Glutamatergic neuron (in vitro differentiated cells): ENCODE data around the gene FLOT1. TPM values are rescaled to one million over a fixed set of nuclear protein-coding genes. Genes with fewer than 3 reads are reported as not detected.

Experiments used
- DNase-seq: peaks from one replicate; pipeline ENCODE4 v3.0.0; 2022
- H3K27ac Mint-ChIP-seq: one replicate; pipeline ENCODE4 v1.8.0; 2020; ENCODE audit warnings: mild to moderate bottlenecking, mixed read lengths, inconsistent platforms; ENCODE audit not compliant: unreplicated experiment
- H3K27me3 Mint-ChIP-seq: one replicate; pipeline ENCODE4 v1.8.0; 2020; ENCODE audit warnings: mild to moderate bottlenecking, moderate library complexity, mixed read lengths, inconsistent platforms; ENCODE audit not compliant: unreplicated experiment
- H3K36me3 Mint-ChIP-seq: one replicate; pipeline ENCODE4 v1.8.0; 2020; ENCODE audit warnings: mild to moderate bottlenecking, mixed read lengths, inconsistent platforms; ENCODE audit not compliant: unreplicated experiment
- H3K4me1 Mint-ChIP-seq: one replicate; pipeline ENCODE4 v1.8.0; 2020; ENCODE audit warnings: mild to moderate bottlenecking, low read depth, mixed read lengths, inconsistent platforms; ENCODE audit not compliant: unreplicated experiment
- H3K4me3 Mint-ChIP-seq: one replicate; pipeline ENCODE4 v1.8.0; 2020; ENCODE audit warnings: mild to moderate bottlenecking, mixed read lengths, inconsistent platforms; ENCODE audit not compliant: unreplicated experiment
- H3K9me3 Mint-ChIP-seq: one replicate; pipeline ENCODE4 v1.8.0; 2020; ENCODE audit warnings: mild to moderate bottlenecking, moderate library complexity, mixed read lengths, inconsistent platforms; ENCODE audit not compliant: unreplicated experiment
- total RNA-seq: library from RNA; stranded (reverse); fragmentation: NEBNext Ultra II Directional; extraction: Animal tissue kit (Norgen Biotek cat#: 25700); gene quantifications from one replicate; pipeline ENCODE4 v1.2.1, GENCODE V29; 2021; ENCODE audit not compliant: unreplicated experiment
- TF ChIP-seq, protein P1 (sequence below): fragments of 200-600 bp; sonication (generic); IDR thresholded peaks from one replicate; pipeline ENCODE4 v1.5.0; 2021; ENCODE audit not compliant: partially characterized antibody, unreplicated experiment

Gene FLOT1
- total RNA-seq, 1 donor from 2014 or later, result 191 TPM

DNA sequence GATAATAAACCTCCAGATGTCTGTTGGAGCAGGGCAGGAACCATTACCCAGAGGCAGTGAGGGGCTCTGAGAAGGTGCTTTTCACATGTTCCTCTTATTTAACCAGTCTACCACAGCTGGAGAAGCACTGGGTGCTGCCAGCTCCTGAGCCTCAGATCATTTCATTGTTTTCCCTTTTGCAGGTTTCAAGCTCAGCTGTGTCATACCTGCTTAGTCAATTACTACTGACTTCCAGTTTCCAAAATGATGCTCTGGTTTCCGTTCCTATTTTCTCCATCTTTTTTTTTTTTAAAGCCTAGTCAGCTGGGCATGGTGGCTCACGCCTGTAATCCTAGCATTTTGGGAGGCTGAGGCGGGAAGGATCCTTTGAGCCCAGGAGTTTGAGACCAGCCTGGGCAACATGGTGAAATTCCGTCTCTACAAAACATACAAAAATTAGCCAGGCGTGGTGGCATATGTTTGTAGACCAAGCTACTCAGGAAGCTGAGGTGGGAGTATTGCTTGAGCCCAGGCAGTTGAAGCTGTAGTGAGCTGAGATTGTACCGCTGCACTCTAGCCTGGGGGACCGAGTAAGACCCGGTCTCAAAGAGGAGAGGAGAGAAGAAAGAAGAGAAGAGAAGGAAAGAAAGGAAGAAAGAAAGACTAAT lies 6.7 kb downstream of the FLOT1 start:
- Mint-ChIP-seq H3K36me3 (peaks cover 8% of the 10 kb centered on the region), H3K4me3 (peak overlapping the region; percentile 8), H3K9me3 (peaks cover 7% of the 10 kb centered on the region), H3K27ac (no peak overlapping the region), H3K4me1 (peaks cover 6% of the 10 kb centered on the region), H3K27me3 (peaks cover 4% of the 10 kb centered on the region)
- TF ChIP-seq, protein P1, sequence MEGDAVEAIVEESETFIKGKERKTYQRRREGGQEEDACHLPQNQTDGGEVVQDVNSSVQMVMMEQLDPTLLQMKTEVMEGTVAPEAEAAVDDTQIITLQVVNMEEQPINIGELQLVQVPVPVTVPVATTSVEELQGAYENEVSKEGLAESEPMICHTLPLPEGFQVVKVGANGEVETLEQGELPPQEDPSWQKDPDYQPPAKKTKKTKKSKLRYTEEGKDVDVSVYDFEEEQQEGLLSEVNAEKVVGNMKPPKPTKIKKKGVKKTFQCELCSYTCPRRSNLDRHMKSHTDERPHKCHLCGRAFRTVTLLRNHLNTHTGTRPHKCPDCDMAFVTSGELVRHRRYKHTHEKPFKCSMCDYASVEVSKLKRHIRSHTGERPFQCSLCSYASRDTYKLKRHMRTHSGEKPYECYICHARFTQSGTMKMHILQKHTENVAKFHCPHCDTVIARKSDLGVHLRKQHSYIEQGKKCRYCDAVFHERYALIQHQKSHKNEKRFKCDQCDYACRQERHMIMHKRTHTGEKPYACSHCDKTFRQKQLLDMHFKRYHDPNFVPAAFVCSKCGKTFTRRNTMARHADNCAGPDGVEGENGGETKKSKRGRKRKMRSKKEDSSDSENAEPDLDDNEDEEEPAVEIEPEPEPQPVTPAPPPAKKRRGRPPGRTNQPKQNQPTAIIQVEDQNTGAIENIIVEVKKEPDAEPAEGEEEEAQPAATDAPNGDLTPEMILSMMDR, result no peak
- no peak for DNase-seq

- Mint-ChIP-seq H3K4me3 (peak overlapping the region; percentile 79), H3K36me3 (peaks cover 4% of the 10 kb centered on the region), H3K4me1 (peaks cover 17% of the 10 kb centered on the region), H3K9me3 (peaks cover 15% of the 10 kb centered on the region), H3K27me3 (peaks cover 12% of the 10 kb centered on the region), H3K27ac (peak overlapping the region; percentile 75)
- TF ChIP-seq, protein P1, result no peak
- DNase-seq, result no peak
Observed at GRCh38 chr6:30732237-30732943, 10.1 kb downstream of the FLOT1 start.

DNA sequence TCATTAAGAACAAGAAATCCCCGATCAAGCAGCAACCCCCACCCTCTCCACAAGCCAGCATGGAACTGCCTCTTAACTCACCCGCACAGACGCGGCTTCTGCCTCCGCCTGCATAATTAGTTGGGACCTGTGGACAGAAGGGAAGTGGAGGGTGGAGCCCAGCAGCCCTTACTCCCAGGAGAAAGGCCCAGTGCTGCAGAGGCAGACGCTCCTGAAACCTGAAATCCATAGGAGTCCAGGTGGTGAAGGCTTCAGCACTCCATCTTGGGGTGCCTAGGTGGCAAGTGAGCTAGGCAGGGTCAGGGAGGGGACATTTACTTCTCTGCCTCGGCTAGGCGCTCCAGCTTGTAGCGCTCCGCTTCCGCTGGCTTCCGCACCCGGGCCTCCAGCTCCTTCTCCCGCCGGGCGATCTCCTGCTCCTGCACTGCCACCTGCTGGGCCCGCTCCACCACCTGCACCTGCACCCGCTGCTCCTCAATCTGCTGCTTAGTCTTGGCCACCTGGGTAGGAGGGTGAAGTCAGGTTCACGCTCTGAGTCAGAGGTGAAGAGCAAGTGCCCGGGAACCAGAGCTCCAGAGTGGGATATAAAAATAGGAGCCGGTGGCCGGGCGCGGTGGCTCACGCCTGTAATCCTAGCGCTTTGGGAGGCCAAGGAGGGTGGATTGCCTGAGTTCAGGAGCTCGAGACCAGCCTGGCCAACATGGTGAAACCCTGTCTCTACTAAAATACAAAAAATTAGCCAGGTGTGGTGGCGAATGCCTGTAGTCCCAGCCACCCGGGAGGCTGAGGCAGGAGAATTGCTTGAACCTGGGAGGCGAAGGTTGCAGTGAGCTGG lies 11.7 kb downstream of the FLOT1 start:
- peaks cover 17% of the 10 kb centered on the region for H3K4me1 Mint-ChIP-seq
- H3K9me3 Mint-ChIP-seq, result peaks cover 12% of the 10 kb centered on the region
- TF ChIP-seq, protein P1, result peak; percentile 61
- H3K36me3 Mint-ChIP-seq, result no peaks in the 10 kb centered on the region
- peak; percentile 85 for DNase-seq
- H3K27ac Mint-ChIP-seq, result peak overlapping the region; percentile 97
- H3K4me3 Mint-ChIP-seq, result peak overlapping the region; percentile 82
- peaks cover 12% of the 10 kb centered on the region for H3K27me3 Mint-ChIP-seq

- Mint-ChIP-seq H3K4me1 (peaks cover 39% of the 10 kb centered on the region), H3K27me3 (peaks cover 23% of the 10 kb centered on the region), H3K4me3 (peak overlapping the region; percentile 30)
Observed at GRCh38 chr6:30727920-30728553, 14.4 kb downstream of the FLOT1 start.

More at GRCh38 chr6:30727920-30728553, 14.4 kb downstream of the FLOT1 start:
- Mint-ChIP-seq H3K9me3 (peaks cover 26% of the 10 kb centered on the region), H3K27ac (peak overlapping the region; percentile 59), H3K36me3 (no peaks in the 10 kb centered on the region)
- DNase-seq, result no peak
- TF ChIP-seq, protein P1, result no peak
